Keratinocyte (primary cell): ENCODE data around the gene HSF2.

Experiments
- EZH2 ChIP-seq: IDR thresholded peaks from one replicate; pipeline ENCODE4 v1.6.1; 2012; ENCODE audit warnings: inconsistent platforms, mild to moderate bottlenecking, low read length, moderate library complexity
- TF ChIP-seq, protein P1 (sequence below), 3 experiments: IDR thresholded peaks in 1 of 3; conservative IDR thresholded peaks in 1 of 3; optimal IDR thresholded peaks in 1 of 3; 2 replicates in 2 of 3; 3 replicates in 1 of 3; pipeline versions ENCODE3 to v1.5.1; 2011; ENCODE audit warnings: low read length in 3 of 3, mild to moderate bottlenecking in 3 of 3, moderate library complexity in 2 of 3, control low read depth in 1 of 3, inconsistent platforms in 1 of 3; ENCODE audit not compliant: insufficient read depth in 2 of 3; ENCODE audit errors: extremely low read depth in 1 of 3

DNA sequence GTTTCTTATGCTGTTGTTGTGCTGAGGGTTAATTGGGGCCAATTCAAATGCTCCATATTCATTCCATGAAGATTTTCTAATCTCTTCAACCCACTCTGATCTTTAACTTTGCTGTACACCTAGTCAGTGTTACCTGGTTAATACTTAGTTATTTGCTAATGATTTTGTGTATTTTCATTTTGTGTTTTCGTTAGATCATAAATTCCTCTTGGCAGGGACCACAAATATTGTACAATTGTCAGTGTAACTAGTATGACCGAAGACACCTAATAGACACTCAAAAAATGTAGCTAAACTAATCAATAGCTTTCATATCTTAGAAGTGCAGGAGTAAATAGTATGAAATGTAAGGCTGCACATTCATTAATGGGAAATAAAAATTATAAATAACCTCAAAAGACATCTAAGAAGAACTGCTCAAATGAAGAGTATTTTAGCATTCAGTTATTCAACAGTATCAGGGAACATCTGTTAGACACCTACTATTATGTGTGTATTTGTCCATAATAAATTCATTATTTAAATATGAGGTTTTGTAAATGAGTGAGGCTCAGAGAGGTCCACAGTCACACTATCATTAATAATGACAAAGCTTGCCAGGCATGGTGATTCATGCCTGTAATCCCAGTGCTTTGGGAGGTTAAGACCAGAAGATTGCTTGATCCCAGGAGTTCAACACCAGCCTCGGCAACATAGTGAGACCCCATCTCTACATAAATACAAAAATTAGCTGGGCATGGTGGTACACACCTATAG is 13.4 kb upstream of the HSF2 start:
- no peak for TF ChIP-seq EZH2
- TF ChIP-seq, protein P1, sequence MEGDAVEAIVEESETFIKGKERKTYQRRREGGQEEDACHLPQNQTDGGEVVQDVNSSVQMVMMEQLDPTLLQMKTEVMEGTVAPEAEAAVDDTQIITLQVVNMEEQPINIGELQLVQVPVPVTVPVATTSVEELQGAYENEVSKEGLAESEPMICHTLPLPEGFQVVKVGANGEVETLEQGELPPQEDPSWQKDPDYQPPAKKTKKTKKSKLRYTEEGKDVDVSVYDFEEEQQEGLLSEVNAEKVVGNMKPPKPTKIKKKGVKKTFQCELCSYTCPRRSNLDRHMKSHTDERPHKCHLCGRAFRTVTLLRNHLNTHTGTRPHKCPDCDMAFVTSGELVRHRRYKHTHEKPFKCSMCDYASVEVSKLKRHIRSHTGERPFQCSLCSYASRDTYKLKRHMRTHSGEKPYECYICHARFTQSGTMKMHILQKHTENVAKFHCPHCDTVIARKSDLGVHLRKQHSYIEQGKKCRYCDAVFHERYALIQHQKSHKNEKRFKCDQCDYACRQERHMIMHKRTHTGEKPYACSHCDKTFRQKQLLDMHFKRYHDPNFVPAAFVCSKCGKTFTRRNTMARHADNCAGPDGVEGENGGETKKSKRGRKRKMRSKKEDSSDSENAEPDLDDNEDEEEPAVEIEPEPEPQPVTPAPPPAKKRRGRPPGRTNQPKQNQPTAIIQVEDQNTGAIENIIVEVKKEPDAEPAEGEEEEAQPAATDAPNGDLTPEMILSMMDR (optimal IDR thresholded peaks at IDR 0.05 in 1 of 3, IDR thresholded peaks at IDR 0.05 in 1 of 3, conservative IDR thresholded peaks at IDR 0.05 in 1 of 3; ENCODE audit: extremely low read depth in 1 of 3, insufficient read depth in 2 of 3, low read length in 3 of 3): no peak
